ENCODE results near the gene MYBL2.

MYBL2 gene

GRCh38 chr20:43715511-43715910, 48.6 kb downstream of the MYBL2 start:
- H3K9me3 ChIP-seq (ENCODE audit: control insufficient read depth in 1 of 2, low read length in 2 of 2), result peaks cover 0 to 3% of the 10 kb centered on the region in 2 donors
- no peaks in the 10 kb centered on the region for H3K36me3 ChIP-seq (ENCODE audit: control insufficient read depth in 1 of 2, insufficient read depth in 2 of 2, low read length in 2 of 2)
- H3K27ac ChIP-seq (ENCODE audit: low read length), result no peak overlapping the region
- H3K27me3 ChIP-seq (ENCODE audit: low read depth, low read length), result no peaks in the 10 kb centered on the region
- no peak overlapping the region for H3K4me3 ChIP-seq (ENCODE audit: low read depth in 1 of 2, low read length in 2 of 2)
- H3K4me1 ChIP-seq (ENCODE audit: control insufficient read depth in 1 of 2, insufficient read depth in 2 of 2, low read length in 2 of 2), result no peaks in the 10 kb centered on the region

- no peak overlapping the region for H3K4me3 ChIP-seq (ENCODE audit: low read depth in 1 of 2, low read length in 2 of 2)
- no peaks in the 10 kb centered on the region for H3K4me1 ChIP-seq (ENCODE audit: control insufficient read depth in 1 of 2, insufficient read depth in 2 of 2, low read length in 2 of 2)
- H3K27ac ChIP-seq (ENCODE audit: low read length), result no peak overlapping the region
- H3K9me3 ChIP-seq (ENCODE audit: control insufficient read depth in 1 of 2, low read length in 2 of 2), result peaks cover 0 to 3% of the 10 kb centered on the region in 2 donors
- H3K36me3 ChIP-seq (ENCODE audit: control insufficient read depth in 1 of 2, insufficient read depth in 2 of 2, low read length in 2 of 2), result no peaks in the 10 kb centered on the region
- no peaks in the 10 kb centered on the region for H3K27me3 ChIP-seq (ENCODE audit: low read depth, low read length)
These were observed 49.2 kb downstream of the MYBL2 start for GRCh38 chr20:43716123-43716522.

- Histone ChIP-seq H3K27ac (ENCODE audit: low read length) (no peak overlapping the region), H3K27me3 (ENCODE audit: low read depth, low read length) (no peaks in the 10 kb centered on the region), H3K9me3 (ENCODE audit: control insufficient read depth in 1 of 2, low read length in 2 of 2) (peaks cover 0 to 3% of the 10 kb centered on the region in 2 donors), H3K36me3 (ENCODE audit: control insufficient read depth in 1 of 2, insufficient read depth in 2 of 2, low read length in 2 of 2) (no peaks in the 10 kb centered on the region), H3K4me3 (ENCODE audit: low read depth in 1 of 2, low read length in 2 of 2) (no peak overlapping the region), H3K4me1 (ENCODE audit: control insufficient read depth in 1 of 2, insufficient read depth in 2 of 2, low read length in 2 of 2) (no peaks in the 10 kb centered on the region)
These were observed 50.1 kb downstream of the MYBL2 start for GRCh38 chr20:43716757-43717615.

GRCh38 chr20:43717616-43717995, 50.7 kb downstream of the MYBL2 start:
- Histone ChIP-seq H3K4me3 (ENCODE audit: low read depth in 1 of 2, low read length in 2 of 2) (no peak overlapping the region), H3K27me3 (ENCODE audit: low read depth, low read length) (no peaks in the 10 kb centered on the region), H3K36me3 (ENCODE audit: control insufficient read depth in 1 of 2, insufficient read depth in 2 of 2, low read length in 2 of 2) (no peaks in the 10 kb centered on the region), H3K9me3 (ENCODE audit: control insufficient read depth in 1 of 2, low read length in 2 of 2) (peaks cover 0 to 3% of the 10 kb centered on the region in 2 donors), H3K4me1 (ENCODE audit: control insufficient read depth in 1 of 2, insufficient read depth in 2 of 2, low read length in 2 of 2) (no peaks in the 10 kb centered on the region), H3K27ac (ENCODE audit: low read length) (no peak overlapping the region)

GRCh38 chr20:43720007-43720406, 53.1 kb downstream of the MYBL2 start:
- Histone ChIP-seq H3K9me3 (ENCODE audit: control insufficient read depth in 1 of 2, low read length in 2 of 2) (peaks cover 0 to 3% of the 10 kb centered on the region in 2 donors), H3K27me3 (ENCODE audit: low read depth, low read length) (no peaks in the 10 kb centered on the region), H3K27ac (ENCODE audit: low read length) (no peak overlapping the region), H3K36me3 (ENCODE audit: control insufficient read depth in 1 of 2, insufficient read depth in 2 of 2, low read length in 2 of 2) (no peaks in the 10 kb centered on the region), H3K4me1 (ENCODE audit: control insufficient read depth in 1 of 2, insufficient read depth in 2 of 2, low read length in 2 of 2) (no peaks in the 10 kb centered on the region), H3K4me3 (ENCODE audit: low read depth in 1 of 2, low read length in 2 of 2) (no peak overlapping the region)

GRCh38 chr20:43721097-43721428, 54.1 kb downstream of the MYBL2 start:
- Histone ChIP-seq H3K36me3 (ENCODE audit: control insufficient read depth in 1 of 2, insufficient read depth in 2 of 2, low read length in 2 of 2) (no peaks in the 10 kb centered on the region), H3K27ac (ENCODE audit: low read length) (no peak overlapping the region), H3K4me1 (ENCODE audit: control insufficient read depth in 1 of 2, insufficient read depth in 2 of 2, low read length in 2 of 2) (no peaks in the 10 kb centered on the region), H3K4me3 (ENCODE audit: low read depth in 1 of 2, low read length in 2 of 2) (no peak overlapping the region), H3K27me3 (ENCODE audit: low read depth, low read length) (no peaks in the 10 kb centered on the region), H3K9me3 (ENCODE audit: control insufficient read depth in 1 of 2, low read length in 2 of 2) (peaks cover 0 to 3% of the 10 kb centered on the region in 2 donors)

GRCh38 chr20:43721429-43722152, 54.7 kb downstream of the MYBL2 start:
- Histone ChIP-seq H3K4me1 (ENCODE audit: control insufficient read depth in 1 of 2, insufficient read depth in 2 of 2, low read length in 2 of 2) (no peaks in the 10 kb centered on the region), H3K9me3 (ENCODE audit: control insufficient read depth in 1 of 2, low read length in 2 of 2) (peaks cover 0 to 3% of the 10 kb centered on the region in 2 donors), H3K27me3 (ENCODE audit: low read depth, low read length) (no peaks in the 10 kb centered on the region), H3K36me3 (ENCODE audit: control insufficient read depth in 1 of 2, insufficient read depth in 2 of 2, low read length in 2 of 2) (no peaks in the 10 kb centered on the region), H3K4me3 (ENCODE audit: low read depth in 1 of 2, low read length in 2 of 2) (no peak overlapping the region), H3K27ac (ENCODE audit: low read length) (no peak overlapping the region)

- no peak overlapping the region for H3K4me3 ChIP-seq (ENCODE audit: low read depth in 1 of 2, low read length in 2 of 2)
- no peaks in the 10 kb centered on the region for H3K4me1 ChIP-seq (ENCODE audit: control insufficient read depth in 1 of 2, insufficient read depth in 2 of 2, low read length in 2 of 2)
- H3K27ac ChIP-seq (ENCODE audit: low read length), result no peak overlapping the region
- H3K9me3 ChIP-seq (ENCODE audit: control insufficient read depth in 1 of 2, low read length in 2 of 2), result peaks cover 0 to 3% of the 10 kb centered on the region in 2 donors
- no peaks in the 10 kb centered on the region for H3K36me3 ChIP-seq (ENCODE audit: control insufficient read depth in 1 of 2, insufficient read depth in 2 of 2, low read length in 2 of 2)
- H3K27me3 ChIP-seq (ENCODE audit: low read depth, low read length), result no peaks in the 10 kb centered on the region
These were observed 55.2 kb downstream of the MYBL2 start for GRCh38 chr20:43722153-43722505.

- Histone ChIP-seq H3K27ac (ENCODE audit: low read length) (no peak overlapping the region), H3K4me3 (ENCODE audit: low read depth in 1 of 2, low read length in 2 of 2) (no peak overlapping the region), H3K36me3 (ENCODE audit: control insufficient read depth in 1 of 2, insufficient read depth in 2 of 2, low read length in 2 of 2) (no peaks in the 10 kb centered on the region), H3K27me3 (ENCODE audit: low read depth, low read length) (no peaks in the 10 kb centered on the region), H3K9me3 (ENCODE audit: control insufficient read depth in 1 of 2, low read length in 2 of 2) (peaks cover 0 to 3% of the 10 kb centered on the region in 2 donors), H3K4me1 (ENCODE audit: control insufficient read depth in 1 of 2, insufficient read depth in 2 of 2, low read length in 2 of 2) (no peaks in the 10 kb centered on the region)
These were observed 56.3 kb downstream of the MYBL2 start for GRCh38 chr20:43723186-43723585.

- no peak overlapping the region for H3K27ac ChIP-seq (ENCODE audit: low read length)
- no peaks in the 10 kb centered on the region for H3K27me3 ChIP-seq (ENCODE audit: low read depth, low read length)
- H3K4me1 ChIP-seq (ENCODE audit: control insufficient read depth in 1 of 2, insufficient read depth in 2 of 2, low read length in 2 of 2), result no peaks in the 10 kb centered on the region
- no peak overlapping the region for H3K4me3 ChIP-seq (ENCODE audit: low read depth in 1 of 2, low read length in 2 of 2)
- H3K36me3 ChIP-seq (ENCODE audit: control insufficient read depth in 1 of 2, insufficient read depth in 2 of 2, low read length in 2 of 2), result no peaks in the 10 kb centered on the region
- peaks cover 0 to 3% of the 10 kb centered on the region in 2 donors for H3K9me3 ChIP-seq (ENCODE audit: control insufficient read depth in 1 of 2, low read length in 2 of 2)
These were observed 56.8 kb downstream of the MYBL2 start for GRCh38 chr20:43723735-43724134.

GRCh38 chr20:43724383-43724782, 57.5 kb downstream of the MYBL2 start:
- H3K4me3 ChIP-seq (ENCODE audit: low read depth in 1 of 2, low read length in 2 of 2), result no peak overlapping the region
- no peaks in the 10 kb centered on the region for H3K4me1 ChIP-seq (ENCODE audit: control insufficient read depth in 1 of 2, insufficient read depth in 2 of 2, low read length in 2 of 2)
- H3K36me3 ChIP-seq (ENCODE audit: control insufficient read depth in 1 of 2, insufficient read depth in 2 of 2, low read length in 2 of 2), result no peaks in the 10 kb centered on the region
- no peaks in the 10 kb centered on the region for H3K27me3 ChIP-seq (ENCODE audit: low read depth, low read length)
- peaks cover 0 to 3% of the 10 kb centered on the region in 2 donors for H3K9me3 ChIP-seq (ENCODE audit: control insufficient read depth in 1 of 2, low read length in 2 of 2)
- no peak overlapping the region for H3K27ac ChIP-seq (ENCODE audit: low read length)
